ENCODE data around the gene URGCP. TPM values are rescaled to one million over a fixed set of nuclear protein-coding genes. Genes with fewer than 3 reads are reported as not detected.
"Not testable (repeated sequence)": the region's sequence is repeated elsewhere in the genome, so short reads cannot be mapped to it uniquely, and the experiment has no call there.

Gene URGCP
- total RNA-seq, 1 donor from 2014 or later: 40.0 TPM

DNA sequence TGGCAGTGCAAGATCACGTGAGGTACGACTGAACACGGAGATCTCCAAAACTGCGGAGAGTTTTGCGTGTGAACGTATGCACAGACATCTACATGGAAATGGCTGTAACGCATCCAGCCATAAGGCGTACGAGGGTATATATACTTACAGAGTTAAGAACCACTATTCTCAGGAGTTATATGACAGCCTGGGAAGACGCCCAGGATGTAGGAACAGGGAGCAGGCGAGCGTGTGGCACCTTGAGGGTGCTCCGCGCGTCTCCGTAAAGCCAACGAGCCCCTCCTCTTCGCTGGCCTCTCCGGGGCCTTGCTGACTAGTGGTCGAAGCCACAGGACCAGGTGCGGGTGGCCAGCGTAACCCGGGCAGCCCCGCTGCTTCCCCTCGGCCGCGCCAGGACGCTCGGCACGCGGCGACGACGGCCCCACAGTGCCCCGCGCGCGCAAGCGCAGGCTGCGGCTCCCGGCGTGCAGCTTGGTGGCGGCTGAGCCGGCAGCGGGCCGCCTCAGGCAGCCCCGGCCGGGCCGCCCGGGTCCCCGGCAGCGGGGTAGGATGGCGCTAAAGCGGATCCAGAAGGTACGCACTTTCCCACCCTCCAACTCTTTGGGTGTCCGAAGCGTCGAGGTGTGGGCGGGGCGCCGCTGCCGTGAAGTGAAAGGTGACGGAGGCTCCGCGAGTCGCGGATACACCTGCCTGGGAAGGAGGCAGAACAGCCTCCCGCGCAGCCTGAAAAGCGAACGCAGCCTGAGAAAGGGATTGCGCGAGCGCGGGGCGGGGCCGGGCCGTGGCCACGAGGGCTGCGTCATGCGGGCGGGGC is 19.8 kb upstream of the URGCP start, which contains the start of gene UBE2D4:
Gene UBE2D4, plus strand, starts transcription at position 453 of the 814 bp plus-strand sequence. Its CDS starts 97 bp downstream, at position 550.
- intact Hi-C loops (cut with DNase I): no loop called here

DNA sequence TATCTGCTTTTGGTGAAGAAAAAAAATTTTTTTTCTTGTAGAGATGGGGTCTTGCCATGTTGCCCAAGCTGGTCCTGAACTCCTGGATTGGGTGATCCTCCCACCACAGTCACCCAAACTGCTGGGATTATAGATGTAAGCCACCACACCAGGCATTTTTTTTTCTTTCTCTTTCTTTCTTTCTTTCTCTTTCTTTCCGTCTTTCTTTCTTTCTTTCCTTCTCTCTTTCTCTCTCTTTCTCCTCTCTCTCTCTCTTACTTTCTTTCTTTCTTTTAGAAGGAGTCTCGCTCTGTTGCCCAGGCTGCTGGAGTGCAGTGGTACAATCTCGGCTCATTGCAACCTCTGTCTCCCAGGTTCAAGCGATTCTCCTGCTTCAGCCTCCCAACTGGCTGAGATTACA is 16.3 kb upstream of the URGCP start:
- intact Hi-C loops (cut with DNase I): no loop called here
- DNase-seq (ENCODE audit: low spot score): no peak

More for the DNA sequence above, 19.8 kb upstream of the URGCP start, which contains the start of gene UBE2D4:
- peak; percentile 93 for DNase-seq (ENCODE audit: low spot score)

DNA sequence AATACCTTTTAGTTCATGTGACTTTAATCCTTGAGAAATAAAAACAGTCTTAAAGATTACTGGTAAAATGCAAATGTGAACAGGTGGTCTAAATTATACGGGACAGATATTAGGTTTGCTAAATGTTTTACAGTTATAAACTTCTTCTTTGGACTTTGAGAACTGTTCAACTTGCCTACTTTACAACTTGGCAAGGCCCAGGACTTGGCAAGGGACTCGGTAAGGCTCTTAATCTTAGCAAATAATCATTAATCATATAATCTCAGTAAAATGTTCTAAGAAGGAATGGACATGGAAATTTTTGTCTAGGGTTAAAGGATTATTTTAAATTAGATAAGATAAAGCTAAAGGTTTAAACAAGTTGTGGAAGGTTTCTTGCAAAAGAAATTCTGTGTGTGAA is 15.0 kb upstream of the URGCP start:
- DNase-seq (ENCODE audit: low spot score): no peak
- intact Hi-C loops (cut with DNase I): no loop called here

DNA sequence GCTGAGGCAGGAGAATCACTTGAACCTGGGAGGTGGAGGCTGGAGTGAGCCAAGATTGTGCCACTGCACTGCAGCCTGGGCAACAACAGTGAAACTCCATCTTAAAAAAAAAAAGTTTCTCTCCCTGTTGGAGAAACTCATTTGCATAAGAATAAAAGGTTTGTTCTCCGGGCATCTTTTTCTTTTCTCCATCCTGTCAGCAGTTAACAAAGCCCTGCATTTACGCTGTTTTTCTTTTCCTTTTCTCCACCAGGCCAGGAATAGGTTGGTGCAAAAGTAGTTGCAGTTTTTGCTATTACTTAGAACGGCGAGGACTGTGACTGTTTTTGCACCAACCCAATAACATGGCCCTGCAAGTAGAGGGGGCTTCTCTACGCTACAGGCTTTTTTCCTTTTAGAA is 9.5 kb upstream of the URGCP start:
- no peak for DNase-seq (ENCODE audit: low spot score)
- intact Hi-C loops (cut with DNase I): no loop called here

DNA sequence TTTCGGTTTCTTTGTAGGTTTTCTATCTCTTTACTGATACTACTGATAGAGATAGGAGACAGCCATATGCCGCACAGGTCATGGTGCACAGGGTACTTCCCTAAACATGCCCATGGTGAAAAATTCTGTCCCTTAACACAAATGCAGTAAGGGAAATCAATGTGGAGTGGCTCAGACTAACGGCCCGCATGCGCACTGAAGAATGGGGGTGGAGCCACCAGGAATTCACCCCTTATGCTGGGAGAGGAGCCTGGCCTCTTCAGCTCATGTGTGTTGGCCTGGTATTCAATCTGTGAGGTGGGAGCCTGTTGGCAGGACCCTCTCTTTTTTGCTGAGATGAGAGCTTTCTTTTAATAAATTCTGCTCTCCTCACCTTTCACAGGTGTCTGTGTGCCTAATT is 8.4 kb upstream of the URGCP start:
- intact Hi-C loops (cut with DNase I): no loop called here
- no peak for DNase-seq (ENCODE audit: low spot score)

DNA sequence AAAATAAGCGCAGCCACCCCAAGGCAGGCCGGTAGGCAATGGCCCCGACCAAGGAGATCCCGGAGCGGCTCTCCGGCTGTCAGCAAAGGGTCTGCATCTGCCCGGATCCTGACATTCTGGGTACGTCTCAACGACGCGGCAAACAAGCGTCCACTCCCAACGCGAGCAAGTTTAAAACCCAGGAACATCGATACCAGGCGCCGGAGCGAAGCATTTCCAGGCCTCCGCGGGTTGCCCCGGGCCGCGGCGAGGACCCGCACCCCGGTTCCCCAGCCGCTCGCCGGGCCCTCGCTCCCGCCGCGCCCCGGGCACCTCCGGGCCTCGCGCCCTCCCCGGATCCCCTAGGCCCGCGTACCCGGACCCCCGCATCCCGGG is 453 bp downstream of the URGCP start:
- intact Hi-C loops (cut with DNase I): loop anchor here (5.0 kb wide), 1 partner anchor 34 kb away; no protein-coding TSS in a partner anchor
- no peak for DNase-seq (ENCODE audit: low spot score)

DNA sequence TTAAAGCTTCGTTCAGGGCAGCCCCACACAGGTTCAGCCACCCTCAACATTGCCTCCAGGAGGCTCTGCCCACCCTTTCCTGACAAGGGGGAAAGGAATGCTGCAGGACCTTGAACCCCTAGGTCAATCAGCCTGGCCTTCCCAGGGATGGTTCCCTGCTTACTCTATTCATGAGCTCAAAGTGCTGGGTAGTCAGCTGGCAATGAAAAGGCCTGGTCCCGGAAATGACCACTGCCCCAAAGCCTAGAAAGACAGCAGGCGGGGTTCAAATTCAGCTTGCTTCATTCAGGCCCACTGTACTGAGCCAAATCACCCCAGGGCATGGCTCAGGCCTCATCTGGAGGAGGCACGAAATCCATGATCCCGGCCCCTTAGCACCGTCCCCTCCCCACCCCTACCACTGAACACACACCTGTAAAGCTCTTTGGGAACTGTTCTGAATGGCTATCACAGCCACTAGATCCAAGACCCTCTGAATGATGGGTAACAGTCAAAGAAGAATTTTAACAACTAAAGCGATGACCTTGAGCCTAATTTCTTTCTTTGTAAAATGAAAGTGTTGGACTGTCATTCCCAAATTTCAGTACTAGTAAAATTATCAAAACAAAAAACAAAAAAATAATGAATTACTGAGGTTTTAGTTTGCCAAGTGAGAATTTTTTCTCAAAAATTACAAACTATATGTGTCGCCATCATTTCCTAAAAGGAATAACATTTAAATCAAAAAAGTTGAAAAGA is 1.0 kb downstream of the URGCP start:
- intact Hi-C loops (cut with DNase I): loop anchor here (5.0 kb wide), 1 partner anchor 33 kb away; no protein-coding TSS in a partner anchor
- no peak for DNase-seq (ENCODE audit: low spot score)

DNA sequence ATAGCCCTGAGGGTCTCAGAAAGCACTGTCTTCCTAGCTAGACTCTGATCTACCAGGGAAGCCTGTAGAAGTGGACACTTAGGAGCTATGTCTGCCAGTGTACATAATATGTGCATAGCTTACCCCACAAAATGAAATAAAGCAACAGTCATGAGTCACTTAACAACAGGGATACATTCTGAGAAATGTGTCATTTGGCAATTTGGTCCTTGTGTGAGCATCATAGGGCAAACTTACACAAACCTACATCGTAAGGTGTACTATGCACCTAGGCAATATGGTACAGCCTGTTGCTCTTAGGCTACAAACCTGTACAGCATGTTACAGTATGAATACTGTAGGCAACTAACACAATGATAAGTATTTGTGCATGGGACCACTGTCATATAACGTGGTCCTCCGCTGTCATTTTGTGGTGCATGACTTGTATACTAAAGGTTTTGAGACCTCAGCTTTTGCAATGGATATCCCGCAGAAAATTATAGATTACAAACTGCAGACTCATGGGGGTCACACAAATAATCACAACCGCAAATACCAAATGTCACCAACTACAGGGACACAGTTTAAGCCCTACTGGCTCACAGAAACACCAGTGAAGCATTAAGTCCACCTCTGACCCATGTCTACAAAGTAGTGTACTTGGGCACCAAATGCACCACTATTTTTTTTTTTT is 1.7 kb downstream of the URGCP start:
- intact Hi-C loops (cut with DNase I): loop anchor here (5.0 kb wide), 1 partner anchor 32 kb away; no protein-coding TSS in a partner anchor
- no peak for DNase-seq (ENCODE audit: low spot score)

DNA sequence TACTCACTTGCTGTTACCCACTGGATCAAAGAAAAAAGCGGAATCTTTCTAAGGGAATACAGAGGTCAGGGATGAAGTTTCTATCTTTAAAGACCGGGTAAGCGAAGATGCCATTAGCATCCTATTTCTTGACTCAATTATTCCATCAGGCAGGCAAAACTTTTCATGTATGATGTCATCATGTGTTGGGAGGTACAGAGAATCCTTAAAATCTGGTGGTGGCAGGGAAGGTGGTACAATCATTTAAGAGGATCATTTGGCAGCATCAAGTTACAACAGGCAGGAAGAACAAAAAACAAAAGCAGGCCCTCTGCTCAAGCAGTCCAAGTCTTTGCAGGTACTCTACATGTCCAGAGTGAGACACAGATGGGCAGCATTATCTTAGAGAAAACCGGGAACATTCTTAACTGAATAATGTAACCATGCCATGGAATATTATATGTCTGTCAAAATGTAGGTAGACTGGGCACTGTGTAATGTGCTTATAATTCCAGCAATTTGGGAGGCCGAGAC is 3.8 kb downstream of the URGCP start:
- intact Hi-C loops (cut with DNase I): no loop called here
- no peak for DNase-seq (ENCODE audit: low spot score)

DNA sequence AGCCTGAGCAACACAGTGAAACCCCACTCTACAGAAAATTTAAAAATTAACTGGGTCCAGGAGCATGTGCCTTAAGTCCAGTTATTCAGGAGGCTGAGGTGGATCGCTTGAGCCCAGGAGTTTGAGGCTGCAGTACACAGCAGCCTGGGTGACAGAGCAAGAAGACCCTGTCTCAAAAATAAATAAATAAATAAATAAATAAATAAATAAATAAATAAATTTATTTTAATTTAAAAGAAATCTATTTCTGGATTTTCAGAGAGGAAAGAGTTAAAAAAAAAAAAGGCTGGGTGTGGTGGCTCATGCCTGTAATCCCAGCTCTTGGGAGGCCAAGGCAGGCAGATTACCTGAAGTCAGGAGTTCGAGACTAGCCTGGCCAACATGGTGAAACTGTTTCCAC is 7.8 kb downstream of the URGCP start:
- intact Hi-C loops (cut with DNase I); DNase-seq (ENCODE audit: low spot score): not testable (repeated sequence)

DNA sequence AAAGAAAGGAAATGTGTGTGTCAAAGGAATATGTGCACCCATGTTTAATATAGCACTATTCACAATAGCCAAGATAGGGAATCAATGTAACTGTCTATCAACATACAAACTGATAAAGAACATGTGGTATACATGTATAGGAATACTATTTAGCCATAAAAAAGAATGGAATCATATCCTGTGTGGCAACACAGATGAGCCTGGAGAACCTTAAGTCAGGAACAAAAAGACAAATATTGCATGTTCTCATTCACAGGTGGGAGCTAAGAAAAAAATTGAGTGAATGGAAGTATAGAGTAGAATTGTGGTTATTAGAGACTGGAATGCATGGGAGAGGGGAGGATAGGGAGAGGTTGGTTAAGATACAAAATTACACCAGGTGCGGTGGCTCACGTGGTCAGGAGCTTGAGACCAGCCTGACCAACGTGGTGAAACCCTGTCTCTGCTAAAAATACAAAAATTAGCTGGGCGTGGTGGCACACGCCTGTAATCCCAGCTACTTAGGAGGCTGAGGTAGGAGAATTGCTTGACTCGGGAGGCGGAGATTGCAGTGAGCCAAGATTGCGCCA is 10.5 kb downstream of the URGCP start:
- intact Hi-C loops (cut with DNase I): no loop called here
- no peak for DNase-seq (ENCODE audit: low spot score)

DNA sequence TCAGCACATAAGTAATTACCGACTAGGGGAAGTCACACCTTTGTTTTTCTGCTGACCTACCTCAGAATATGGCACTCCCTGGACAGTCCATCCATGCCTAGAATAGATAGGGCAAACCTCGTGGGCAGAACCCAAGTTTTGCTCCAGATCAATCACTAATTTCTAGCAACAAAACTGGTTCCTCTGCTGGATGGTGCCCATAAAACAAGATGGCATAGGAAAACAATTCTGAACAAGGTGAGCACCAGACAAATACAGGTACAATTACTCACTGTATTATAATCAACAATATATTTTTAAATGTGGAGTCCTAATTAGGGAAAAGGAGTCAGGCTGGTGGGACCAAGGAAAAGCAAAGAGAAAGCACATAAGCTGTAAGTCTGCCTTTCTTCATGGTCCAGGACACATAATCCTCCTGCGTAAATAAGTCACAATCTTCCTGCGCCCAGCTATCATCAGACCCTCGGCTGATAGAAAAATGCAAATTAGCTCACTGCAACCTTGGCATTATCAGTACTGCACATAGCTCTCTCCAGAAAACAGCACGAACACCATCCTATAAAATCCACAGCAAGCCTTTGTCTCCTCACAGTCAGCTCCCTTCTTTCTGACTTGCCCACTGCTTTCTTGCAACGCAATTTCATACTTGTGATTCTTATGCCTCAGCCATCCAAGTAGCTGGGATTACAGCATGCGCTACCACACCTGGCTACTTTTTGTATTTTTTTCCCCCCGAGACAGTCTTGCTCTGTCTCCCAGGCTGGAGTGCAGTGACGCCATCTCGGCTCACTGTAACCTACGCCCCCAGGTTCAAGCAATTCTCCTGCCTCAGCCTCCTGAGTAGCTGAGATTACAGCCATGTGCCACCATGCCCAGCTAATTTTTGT is 15.1 kb downstream of the URGCP start:
- DNase-seq (ENCODE audit: low spot score): no peak
- intact Hi-C loops (cut with DNase I): no loop called here

DNA sequence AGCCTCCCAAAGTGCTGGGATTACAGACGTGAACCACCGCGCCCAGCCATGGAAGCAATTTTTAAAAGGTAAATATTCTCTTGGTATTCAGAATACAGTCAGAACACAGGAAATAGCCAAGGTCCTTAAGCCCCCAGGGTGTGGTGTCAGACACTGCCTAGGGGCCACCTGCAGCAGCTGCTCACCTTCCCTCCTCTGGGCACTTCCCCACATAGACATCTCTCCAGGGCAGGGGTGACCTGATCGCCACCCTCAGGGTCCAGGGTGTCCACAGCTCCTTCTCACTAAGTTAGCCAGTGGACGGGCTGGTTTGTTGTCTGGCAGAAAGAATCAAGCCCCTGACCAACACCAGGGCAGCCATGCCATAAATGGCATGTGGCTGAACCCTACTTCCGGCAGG is 15.9 kb downstream of the URGCP start:
- intact Hi-C loops (cut with DNase I): no loop called here
- DNase-seq (ENCODE audit: low spot score): no peak

DNA sequence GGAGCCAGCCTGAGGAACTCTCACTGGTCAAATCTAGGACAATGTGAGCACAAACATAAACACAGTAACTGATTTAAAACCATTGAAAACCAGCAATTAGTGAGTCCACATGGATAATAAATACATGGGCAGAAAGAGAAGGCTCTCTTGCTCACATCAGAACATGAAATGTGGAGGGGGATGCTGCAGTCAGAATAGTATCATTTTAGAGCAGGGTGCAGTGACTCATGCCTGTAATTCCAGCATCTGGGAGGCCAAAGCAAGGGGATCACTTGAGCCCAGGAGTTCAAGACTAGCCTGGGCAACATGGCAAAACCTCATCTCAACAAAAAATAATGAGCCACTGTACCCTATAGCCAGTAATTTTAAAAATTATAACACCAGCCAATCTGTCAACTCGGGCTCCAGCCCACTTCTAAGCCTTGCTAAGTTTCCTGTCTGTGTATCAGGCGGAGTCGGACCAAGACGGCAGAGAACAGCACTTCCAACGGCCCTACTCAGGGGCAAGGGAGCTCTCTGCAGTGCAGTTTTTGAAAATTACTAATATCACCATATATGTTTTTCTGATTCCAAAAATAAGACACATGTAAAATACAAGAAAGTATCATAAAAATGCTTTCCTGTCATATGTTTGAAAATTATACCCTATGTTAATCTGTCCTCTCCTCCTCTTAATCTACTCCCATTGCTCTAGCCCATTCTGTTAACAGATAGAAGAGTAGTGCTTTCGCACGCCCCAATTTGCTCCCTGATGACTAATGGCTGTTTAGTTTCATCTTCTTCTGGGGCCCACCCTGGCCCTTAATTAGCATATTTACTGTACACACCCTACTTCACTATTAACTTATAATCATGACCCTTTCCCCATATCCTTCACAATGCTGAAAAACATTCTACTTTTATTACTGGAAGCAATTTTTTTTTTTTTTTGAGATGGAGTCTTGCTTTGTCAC is 17.1 kb downstream of the URGCP start:
- no peak for DNase-seq (ENCODE audit: low spot score)
- intact Hi-C loops (cut with DNase I): no loop called here

DNA sequence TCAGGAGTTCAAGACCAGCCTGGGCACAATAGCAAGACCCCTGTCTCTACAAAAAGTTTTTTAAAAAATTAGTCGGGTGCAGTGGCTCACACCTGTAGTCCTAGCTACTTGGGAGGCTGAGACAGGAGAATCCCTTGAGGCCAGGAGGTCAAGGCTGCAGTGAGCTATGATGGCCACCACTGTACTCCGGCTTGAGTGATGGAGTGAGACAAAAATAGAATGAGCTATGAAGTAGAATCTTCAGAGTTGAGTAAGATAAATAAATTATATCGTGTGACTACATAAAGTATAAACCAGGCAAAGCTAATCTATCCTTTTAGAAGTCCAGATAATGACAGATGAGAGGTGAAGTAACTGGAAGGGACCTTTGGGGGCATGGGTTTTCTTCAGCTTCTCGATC is 21.8 kb downstream of the URGCP start:
- no peak for DNase-seq (ENCODE audit: low spot score)
- intact Hi-C loops (cut with DNase I): no loop called here

DNA sequence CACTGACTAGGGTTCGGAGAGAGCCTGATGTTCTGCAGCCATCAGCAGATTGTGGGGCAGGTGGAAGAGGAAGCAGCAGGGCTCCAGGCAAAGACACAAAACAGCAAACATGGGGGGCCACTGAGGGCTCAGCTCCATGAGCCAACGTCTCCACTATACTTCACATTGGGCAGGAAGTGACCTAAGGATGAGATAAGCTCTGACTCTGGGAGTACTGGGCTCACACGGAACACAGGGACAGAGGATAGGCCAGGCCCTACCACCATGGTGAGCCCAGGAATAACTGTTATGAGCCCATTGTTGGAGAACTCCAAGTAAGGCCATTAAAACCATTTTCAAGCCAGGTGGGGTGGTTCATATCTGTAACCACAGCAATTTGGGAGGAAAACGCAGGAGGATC is 22.2 kb downstream of the URGCP start:
- intact Hi-C loops (cut with DNase I): no loop called here
- DNase-seq (ENCODE audit: low spot score): no peak

DNA sequence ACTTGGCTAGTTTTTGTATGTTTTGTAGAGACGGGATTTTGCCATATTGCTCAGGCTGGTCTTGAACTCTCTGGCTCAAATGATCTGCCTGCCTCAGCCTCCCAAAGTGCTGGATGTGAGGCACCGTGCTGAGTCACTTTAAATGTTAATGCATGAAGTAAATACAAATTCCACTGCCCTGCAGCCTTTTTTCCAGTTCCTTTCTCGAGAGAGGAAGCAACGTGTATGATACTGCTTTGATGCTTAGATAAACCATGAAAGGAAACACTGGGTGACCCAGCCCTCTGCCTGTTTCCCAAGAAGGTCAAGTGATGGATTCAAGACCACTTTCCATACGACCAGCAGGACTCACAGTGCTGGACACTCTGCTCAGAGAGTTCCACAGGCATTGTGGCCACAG is 25.8 kb downstream of the URGCP start:
- no peak for DNase-seq (ENCODE audit: low spot score)
- intact Hi-C loops (cut with DNase I): no loop called here

DNA sequence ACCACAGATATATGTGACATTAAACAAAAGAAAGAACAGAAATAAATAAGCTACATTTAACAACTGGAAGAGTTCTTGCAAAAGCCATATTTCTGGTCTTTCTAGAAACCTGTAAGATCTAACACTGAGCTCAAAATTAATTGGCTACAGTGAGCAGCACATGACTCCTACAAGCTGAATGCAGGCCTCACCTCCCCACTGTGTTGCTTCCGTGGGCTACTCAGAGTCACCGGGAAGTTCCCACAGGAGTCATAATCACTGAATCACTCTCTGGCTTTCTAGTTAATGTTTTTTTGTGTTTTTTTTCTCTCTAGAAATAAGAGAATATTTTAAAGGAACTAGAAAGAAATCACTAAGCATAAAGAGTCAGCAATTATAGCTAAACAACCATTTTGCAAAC is 26.9 kb downstream of the URGCP start:
- DNase-seq (ENCODE audit: low spot score): no peak
- intact Hi-C loops (cut with DNase I): no loop called here

Measured in cardiac septum (tissue), 1 donor.